Astrocyte (in vitro differentiated cells and primary cell): Measurements from ENCODE around the gene TCEANC. TPM values are rescaled to one million over a fixed set of nuclear protein-coding genes. Genes with fewer than 3 reads are reported as not detected.
A peak's percentile ranks its signal among the peaks of the same experiment; 100 is the strongest.
"Not testable (repeated sequence)": the region's sequence is repeated elsewhere in the genome, so short reads cannot be mapped to it uniquely, and the experiment has no call there.

ENCODE experiments used
- DNase-seq: peaks from one replicate; pipeline ENCODE4 v3.0.0-alpha.2; 2010; ENCODE audit warnings: low read depth
- FAIRE-seq: peaks from 2 replicates; lab custom pipeline; 2011; peaks lifted over from hg19 to GRCh38; lab: Jason Lieb, UNC
- H2AFZ ChIP-seq: 2 replicates; pipeline ENCODE4 v1.6.0; 2012; ENCODE audit warnings: low read depth, low read length, inconsistent platforms
- H3K27ac ChIP-seq: 2 replicates; pipeline ENCODE4 v1.5.1; 2011; ENCODE audit warnings: low read depth, low read length, inconsistent platforms
- H3K27me3 ChIP-seq: 2 replicates; pipeline ENCODE4 v1.6.0; 2011; ENCODE audit warnings: low read length, inconsistent platforms; ENCODE audit not compliant: insufficient read depth
- H3K36me3 ChIP-seq: 2 replicates; pipeline ENCODE4 v1.5.1; 2011; ENCODE audit warnings: low read length, inconsistent platforms; ENCODE audit not compliant: insufficient read depth
- H3K4me1 ChIP-seq: 2 replicates; pipeline ENCODE4 v1.5.1; 2011; ENCODE audit warnings: low read length, inconsistent platforms; ENCODE audit not compliant: insufficient read depth
- H3K4me2 ChIP-seq: 2 replicates; pipeline ENCODE4 v1.6.0; 2012; ENCODE audit warnings: low read length, inconsistent platforms
- H3K4me3 ChIP-seq: 2 replicates; pipeline ENCODE4 v1.5.1; 2011; ENCODE audit warnings: low read depth, mild to moderate bottlenecking, low read length, inconsistent platforms; ENCODE audit not compliant: insufficient read depth
- H3K79me2 ChIP-seq: 2 replicates; pipeline ENCODE4 v1.6.0; 2012; ENCODE audit warnings: mild to moderate bottlenecking, low read length, inconsistent platforms; ENCODE audit not compliant: insufficient read depth
- H3K9ac ChIP-seq: 2 replicates; pipeline ENCODE4 v1.6.0; 2012; ENCODE audit warnings: mild to moderate bottlenecking, low read length, inconsistent platforms
- H3K9me3 ChIP-seq: 2 replicates; pipeline ENCODE4 v1.5.1; 2012; ENCODE audit warnings: low read depth, mild to moderate bottlenecking, low read length, inconsistent platforms; ENCODE audit not compliant: insufficient read depth
- H4K20me1 ChIP-seq: 2 replicates; pipeline ENCODE4 v1.6.0; 2012; ENCODE audit warnings: low read length, inconsistent platforms; ENCODE audit not compliant: insufficient read depth
- H3K27ac Mint-ChIP-seq: one replicate; pipeline ENCODE4 v1.8.0; 2021; ENCODE audit warnings: mild to moderate bottlenecking, mixed read lengths; ENCODE audit not compliant: unreplicated experiment
- H3K27me3 Mint-ChIP-seq: one replicate; pipeline ENCODE4 v1.8.0; 2021; ENCODE audit warnings: low read depth, mixed read lengths; ENCODE audit not compliant: unreplicated experiment
- H3K36me3 Mint-ChIP-seq: one replicate; pipeline ENCODE4 v1.8.0; 2021; ENCODE audit warnings: low read depth, mixed read lengths; ENCODE audit not compliant: unreplicated experiment
- H3K4me1 Mint-ChIP-seq: one replicate; pipeline ENCODE4 v1.8.0; 2021; ENCODE audit warnings: low read depth, mixed read lengths; ENCODE audit not compliant: unreplicated experiment
- H3K4me3 Mint-ChIP-seq: one replicate; pipeline ENCODE4 v1.8.0; 2021; ENCODE audit warnings: mild to moderate bottlenecking, moderate library complexity, mixed read lengths; ENCODE audit not compliant: unreplicated experiment
- H3K9me3 Mint-ChIP-seq: one replicate; pipeline ENCODE4 v1.8.0; 2021; ENCODE audit warnings: mild to moderate bottlenecking, mixed read lengths; ENCODE audit not compliant: unreplicated experiment
- CTCF ChIP-seq: IDR thresholded peaks from 2 replicates; pipeline ENCODE4 v1.5.1; 2011; ENCODE audit warnings: low read depth, mild to moderate bottlenecking, inconsistent platforms, low read length, moderate library complexity; ENCODE audit not compliant: insufficient read depth
- EZH2 ChIP-seq: IDR thresholded peaks from 2 replicates; pipeline ENCODE4 v1.6.1; 2012; ENCODE audit warnings: mild to moderate bottlenecking, low read length, inconsistent platforms; ENCODE audit not compliant: insufficient read depth
- total RNA-seq: library from RNA; stranded (reverse); gene quantifications from 2 replicates; pipeline ENCODE4 v1.2.1, GENCODE V29; 2021

The TCEANC gene
- total RNA-seq, 1 donor from 2014 or later = 1.0 TPM

- Histone ChIP-seq H3K27me3 (peaks cover 2% of the 10 kb centered on the region), H3K27ac (no peak overlapping the region), H3K4me1 (peaks cover 3% of the 10 kb centered on the region), H2AFZ (no peak overlapping the region), H3K9ac (no peak overlapping the region), H3K9me3 (no peaks in the 10 kb centered on the region), H3K4me2 (no peak overlapping the region), H3K4me3 (no peak overlapping the region), H3K36me3 (no peaks in the 10 kb centered on the region), H3K79me2 (no peaks in the 10 kb centered on the region), H4K20me1 (no peaks in the 10 kb centered on the region)
- no peak for TF ChIP-seq EZH2
- no peak for TF ChIP-seq CTCF
- FAIRE-seq (no peak), DNase-seq (no peak)
- H3K27ac Mint-ChIP-seq = peak overlapping the region; percentile 86
- no peak overlapping the region for H3K4me3 Mint-ChIP-seq
- H3K27me3 Mint-ChIP-seq = no peaks in the 10 kb centered on the region
- no peaks in the 10 kb centered on the region for H3K36me3 Mint-ChIP-seq
- peaks cover 9% of the 10 kb centered on the region for H3K4me1 Mint-ChIP-seq
- no peaks in the 10 kb centered on the region for H3K9me3 Mint-ChIP-seq
Observed at GRCh38 chrX:13670197-13670596, 17.3 kb downstream of the TCEANC start.

- no peaks in the 10 kb centered on the region for H3K36me3 Mint-ChIP-seq
- Histone ChIP-seq H3K27me3 (peaks cover 2% of the 10 kb centered on the region), H3K4me3 (no peak overlapping the region), H3K27ac (no peak overlapping the region), H3K36me3 (no peaks in the 10 kb centered on the region), H4K20me1 (no peaks in the 10 kb centered on the region), H3K9ac (no peak overlapping the region), H3K4me2 (no peak overlapping the region), H3K79me2 (no peaks in the 10 kb centered on the region), H3K4me1 (peaks cover 3% of the 10 kb centered on the region), H3K9me3 (no peaks in the 10 kb centered on the region), H2AFZ (no peak overlapping the region)
- no peaks in the 10 kb centered on the region for H3K27me3 Mint-ChIP-seq
- TF ChIP-seq EZH2 = no peak
- TF ChIP-seq CTCF = no peak
- FAIRE-seq = peak; percentile 5
- no peak overlapping the region for H3K27ac Mint-ChIP-seq
- H3K9me3 Mint-ChIP-seq = no peaks in the 10 kb centered on the region
- no peak for DNase-seq
- H3K4me1 Mint-ChIP-seq = peaks cover 6% of the 10 kb centered on the region
- H3K4me3 Mint-ChIP-seq = no peak overlapping the region
Observed at GRCh38 chrX:13673016-13673415, 20.1 kb downstream of the TCEANC start.

GRCh38 chrX:13676885-13677284, 23.9 kb downstream of the TCEANC start:
- Mint-ChIP-seq H3K27ac (no peak overlapping the region), H3K27me3 (no peaks in the 10 kb centered on the region), H3K4me3 (no peak overlapping the region), H3K9me3 (no peaks in the 10 kb centered on the region), H3K36me3 (no peaks in the 10 kb centered on the region), H3K4me1 (no peaks in the 10 kb centered on the region)
- no peak overlapping the region for H3K4me3 ChIP-seq
- no peak overlapping the region for H3K27ac ChIP-seq
- no peaks in the 10 kb centered on the region for H3K36me3 ChIP-seq
- no peaks in the 10 kb centered on the region for H3K27me3 ChIP-seq
- H3K9me3 ChIP-seq = no peaks in the 10 kb centered on the region
- no peak overlapping the region for H3K4me2 ChIP-seq
- H2AFZ ChIP-seq = no peak overlapping the region
- H4K20me1 ChIP-seq = no peaks in the 10 kb centered on the region
- TF ChIP-seq CTCF (no peak), EZH2 (no peak)
- DNase-seq (no peak), FAIRE-seq (no peak)
- H3K79me2 ChIP-seq = no peaks in the 10 kb centered on the region
- no peaks in the 10 kb centered on the region for H3K4me1 ChIP-seq
- no peak overlapping the region for H3K9ac ChIP-seq

- not testable (repeated sequence) for DNase-seq, FAIRE-seq, H3K9me3 Mint-ChIP-seq, H3K4me1 Mint-ChIP-seq, H3K4me3 ChIP-seq, H3K79me2 ChIP-seq, H3K27ac Mint-ChIP-seq, H3K9ac ChIP-seq, H3K4me1 ChIP-seq, H2AFZ ChIP-seq, H3K4me3 Mint-ChIP-seq, H4K20me1 ChIP-seq, H3K27me3 Mint-ChIP-seq, H3K9me3 ChIP-seq, H3K36me3 Mint-ChIP-seq, H3K4me2 ChIP-seq, H3K36me3 ChIP-seq, H3K27me3 ChIP-seq, H3K27ac ChIP-seq
Observed at GRCh38 chrX:13679700-13680099, 26.8 kb downstream of the TCEANC start.
